IMR-90 (cell line): ENCODE data around the gene HS3ST1. TPM values are rescaled to one million over a fixed set of nuclear protein-coding genes. Genes with fewer than 3 reads are reported as not detected.

Source experiments
- ATAC-seq: fragments of 200-7000 bp; cut with Tn5 transposase; 2 replicates; pipeline ENCODE4 v1.9.1; 2020; ENCODE audit warnings: low read depth, mild to moderate bottlenecking, moderate library complexity
- BruUV-seq: library from RNA; stranded (reverse); fragments of 400-500 nt; replicated peaks from 2 replicates; lab custom pipeline; 2021; lab: Mats Ljungman, UMichigan
- CTCF ChIA-PET: fragments of 300-600 bp; formaldehyde crosslinking; extraction: SDS; loops from one replicate; lab custom pipeline; 2021; ENCODE audit warnings: antibody characterized with exemption; lab: Yijun Ruan, JAX
- POLR2A ChIA-PET: fragments of 300-600 bp; sonication (Branson Sonifier 250); formaldehyde crosslinking; loops from one replicate; lab custom pipeline; 2022; ENCODE audit warnings: antibody characterized with exemption; ENCODE audit not compliant: unreplicated experiment; lab: Charles Lee
- DNase-seq: peaks from one replicate; pipeline ENCODE4 v3.0.0; 2013
- H2AFZ ChIP-seq: replicated peaks from 2 replicates; pipeline ENCODE3; 2013; ENCODE audit warnings: low read length, mild to moderate bottlenecking; ENCODE audit not compliant: poor library complexity
- H2AK5ac ChIP-seq: 2 replicates; pipeline ENCODE4 v1.6.1; 2013; ENCODE audit warnings: low read depth, low read length, inconsistent platforms
- H2AK9ac ChIP-seq: replicated peaks from 2 replicates; pipeline ENCODE3; 2013; ENCODE audit warnings: mild to moderate bottlenecking, low read depth, low read length, moderate library complexity; ENCODE audit not compliant: poor library complexity
- H2BK120ac ChIP-seq: 2 replicates; pipeline ENCODE4 v1.6.1; 2013; ENCODE audit warnings: low read depth, low read length, inconsistent platforms
- H2BK15ac ChIP-seq: 3 replicates; pipeline ENCODE4 v1.6.1; 2013; ENCODE audit warnings: low read depth, low read length, inconsistent platforms
- H2BK20ac ChIP-seq: 2 replicates; pipeline ENCODE4 v1.6.1; 2013; ENCODE audit warnings: low read depth, mild to moderate bottlenecking, inconsistent platforms, low read length, moderate library complexity
- H2BK5ac ChIP-seq: 2 replicates; pipeline ENCODE4 v1.6.1; 2013; ENCODE audit warnings: mild to moderate bottlenecking, low read depth, low read length, inconsistent platforms; ENCODE audit not compliant: poor library complexity, severe bottlenecking
- H3K14ac ChIP-seq: replicated peaks from 2 replicates; pipeline ENCODE4 v1.6.1; 2013; ENCODE audit warnings: low read depth, low read length, inconsistent platforms
- H3K18ac ChIP-seq: 2 replicates; pipeline ENCODE4 v1.6.1; 2013; ENCODE audit warnings: low read depth, low read length, control low read depth
- H3K23ac ChIP-seq: 2 replicates; pipeline ENCODE4 v1.6.1; 2013; ENCODE audit warnings: low read depth, low read length, inconsistent platforms
- H3K27ac ChIP-seq: 2 replicates; pipeline ENCODE4 v1.5.1; 2013; ENCODE audit warnings: mild to moderate bottlenecking, control low read depth, low read length; ENCODE audit not compliant: insufficient read depth
- H3K27me3 ChIP-seq: 2 replicates; pipeline ENCODE4 v1.6.1; 2013; ENCODE audit warnings: low read length; ENCODE audit not compliant: control insufficient read depth, insufficient read depth
- H3K36me3 ChIP-seq: 2 replicates; pipeline ENCODE4 v1.6.1; 2013; ENCODE audit warnings: low read length, mixed read lengths; ENCODE audit not compliant: control insufficient read depth, insufficient read depth
- H3K4ac ChIP-seq: 2 replicates; pipeline ENCODE4 v1.6.1; 2013; ENCODE audit warnings: low read depth, low read length, inconsistent platforms
- H3K4me1 ChIP-seq: 2 replicates; pipeline ENCODE4 v1.6.1; 2013; ENCODE audit warnings: low read length, mixed read lengths; ENCODE audit not compliant: control insufficient read depth, insufficient read depth
- H3K4me2 ChIP-seq: 2 replicates; pipeline ENCODE4 v1.6.1; 2013; ENCODE audit warnings: low read depth, mild to moderate bottlenecking, control low read depth, low read length, moderate library complexity
- H3K4me3 ChIP-seq: 2 replicates; pipeline ENCODE4 v1.5.1; 2013; ENCODE audit warnings: low read depth, mild to moderate bottlenecking, control low read depth, low read length, moderate library complexity; ENCODE audit not compliant: insufficient read depth
- H3K56ac ChIP-seq: 2 replicates; pipeline ENCODE4 v1.6.1; 2013; ENCODE audit warnings: low read length, inconsistent platforms; ENCODE audit not compliant: insufficient read depth; ENCODE audit errors: extremely low read depth
- H3K79me1 ChIP-seq, 2 experiments: 2 replicates each; pipeline ENCODE4 v1.6.1; 2013; ENCODE audit warnings: low read length in 2 of 2, inconsistent platforms in 1 of 2, low read depth in 1 of 2
- H3K9ac ChIP-seq: 2 replicates; pipeline ENCODE4 v1.6.1; 2013; ENCODE audit warnings: low read depth, low read length, control low read depth
- H3K9me1 ChIP-seq: 2 replicates; pipeline ENCODE4 v1.6.1; 2013; ENCODE audit warnings: low read length, inconsistent platforms; ENCODE audit not compliant: insufficient read depth
- H3K9me3 ChIP-seq: 2 replicates; pipeline ENCODE4 v1.6.1; 2013; ENCODE audit warnings: low read length; ENCODE audit not compliant: control insufficient read depth, insufficient read depth
- H4K20me1 ChIP-seq: 2 replicates; pipeline ENCODE4 v1.6.1; 2013; ENCODE audit warnings: low read length, inconsistent platforms; ENCODE audit not compliant: insufficient read depth
- H4K5ac ChIP-seq: 2 replicates; pipeline ENCODE4 v1.6.1; 2013; ENCODE audit warnings: mild to moderate bottlenecking, low read depth, low read length, control low read depth
- H4K8ac ChIP-seq, 2 experiments: 2 replicates each; pipeline ENCODE4 v1.6.1; 2013; ENCODE audit warnings: low read depth in 2 of 2, low read length in 2 of 2, control low read depth in 1 of 2, inconsistent platforms in 1 of 2
- H4K91ac ChIP-seq: 2 replicates; pipeline ENCODE4 v1.6.1; 2013; ENCODE audit warnings: low read depth, low read length, inconsistent platforms; ENCODE audit not compliant: insufficient read depth
- BHLHE40 ChIP-seq: fragments of 150-350 bp; IDR thresholded peaks from 2 replicates; pipeline ENCODE4 v1.6.1; 2016; ENCODE audit warnings: mild to moderate bottlenecking, low read depth, low read length
- CEBPB ChIP-seq: IDR thresholded peaks from 2 replicates; pipeline ENCODE4 v1.6.1; 2012; ENCODE audit warnings: low read depth, low read length, improper control_type of control experiment
- CHD1 ChIP-seq: IDR thresholded peaks from 2 replicates; pipeline ENCODE4 v1.6.1; 2012; ENCODE audit warnings: low read depth, low read length, improper control_type of control experiment
- CTCF ChIP-seq: conservative IDR thresholded peaks from 2 replicates; pipeline ENCODE4 v1.5.1; 2012; ENCODE audit warnings: mild to moderate bottlenecking, low read depth, low read length, improper control_type of control experiment
- ELK1 ChIP-seq: fragments of 150-350 bp; IDR thresholded peaks from 2 replicates; pipeline ENCODE4 v1.6.1; 2016; ENCODE audit warnings: low read depth, mild to moderate bottlenecking, low read length, moderate library complexity, borderline replicate concordance
- FOS ChIP-seq: fragments of 150-350 bp; IDR thresholded peaks from 2 replicates; pipeline ENCODE4 v1.6.1; 2016; ENCODE audit warnings: low read depth, low read length
- MAFK ChIP-seq: IDR thresholded peaks from 2 replicates; pipeline ENCODE4 v1.6.1; 2012; ENCODE audit warnings: low read depth, low read length, improper control_type of control experiment
- MAZ ChIP-seq: IDR thresholded peaks from 2 replicates; pipeline ENCODE4 v1.6.1; 2012; ENCODE audit warnings: low read depth, mild to moderate bottlenecking, low read length, improper control_type of control experiment, moderate library complexity, borderline replicate concordance
- MXI1 ChIP-seq: IDR thresholded peaks from 2 replicates; pipeline ENCODE4 v1.6.1; 2012; ENCODE audit warnings: low read depth, mild to moderate bottlenecking, low read length, moderate library complexity, borderline replicate concordance
- NFE2L2 ChIP-seq: fragments of 150-350 bp; IDR thresholded peaks from 2 replicates; pipeline ENCODE4 v1.6.1; 2016; ENCODE audit warnings: low read depth, mild to moderate bottlenecking, low read length
- POLR2A ChIP-seq: IDR thresholded peaks from 2 replicates; pipeline ENCODE4 v1.6.1; 2012; ENCODE audit warnings: mild to moderate bottlenecking, low read depth, low read length
- RAD21 ChIP-seq: IDR thresholded peaks from 2 replicates; pipeline ENCODE4 v1.6.1; 2012; ENCODE audit warnings: low read length, improper control_type of control experiment
- RCOR1 ChIP-seq: IDR thresholded peaks from 2 replicates; pipeline ENCODE4 v1.6.1; 2012; ENCODE audit warnings: mild to moderate bottlenecking, low read length, improper control_type of control experiment; ENCODE audit not compliant: insufficient replicate concordance
- RFX5 ChIP-seq: IDR thresholded peaks from 2 replicates; pipeline ENCODE4 v1.8.0; 2012; ENCODE audit warnings: low read depth, mild to moderate bottlenecking, low read length, moderate library complexity
- SMC3 ChIP-seq: fragments of 150-350 bp; IDR thresholded peaks from 2 replicates; pipeline ENCODE4 v1.6.1; 2016; ENCODE audit warnings: low read depth, mild to moderate bottlenecking, antibody characterized with exemption, low read length, moderate library complexity
- USF2 ChIP-seq: fragments of 150-350 bp; IDR thresholded peaks from 2 replicates; pipeline ENCODE4 v1.6.1; 2017; ENCODE audit warnings: mild to moderate bottlenecking, antibody characterized with exemption, low read length, low read depth
- WGBS, 2 experiments: methylation state at CpG; one replicate each; pipeline versions ENCODE4 v1.1.5 to v1.1.7; 2013; ENCODE audit warnings: missing lambda C conversion rate in 2 of 2; ENCODE audit not compliant: insufficient read length in 1 of 2; ENCODE audit errors: extremely low coverage in 2 of 2; 5-methylcytosine and 5-hydroxymethylcytosine counted together
- dilution Hi-C: fragments of 300-500 bp; cut with HindIII; formaldehyde crosslinking; loops from one replicate; pipeline ENCODE4 v1.14.3; 2018; ENCODE audit warnings: low sequenced_read_pairs; ENCODE audit not compliant: unreplicated experiment
- in situ Hi-C: fragments of 300-500 bp; cut with MboI; formaldehyde crosslinking; loops from 3 replicates; pipeline ENCODE4 v1.14.3; 2019; ENCODE audit warnings: low sequenced_read_pairs, inconsistent platforms, mixed read lengths
- intact Hi-C: fragments of 100-400 bp; cut with micrococcal nuclease; formaldehyde crosslinking; loops from 2 replicates; pipeline ENCODE4 v1.10.0; 2022
- polyA plus RNA-seq, 3 experiments: library from polyadenylated mRNA; depleted of rRNA; stranded (reverse); fragments of >200 nt; gene quantifications; 2 replicates each; pipeline ENCODE4 v1.2.3, GENCODE V29; 2012; ENCODE audit warnings: low replicate concordance in 1 of 3
- total RNA-seq: library from RNA; depleted of rRNA; stranded (reverse); fragments of >200 nt; gene quantifications from 2 replicates; pipeline ENCODE4 v1.2.3, GENCODE V29; 2012

Gene HS3ST1
- total and polyA plus RNA-seq, 2 of the 4 experiments (the other 2 are of a cell fraction), result 0.09 TPM; not detected in 1

- Histone ChIP-seq H2BK120ac (no peak overlapping the region), H3K27me3 (no peaks in the 10 kb centered on the region), H4K5ac (no peak overlapping the region), H3K9me1 (no peaks in the 10 kb centered on the region), H2AK5ac (no peak overlapping the region), H4K91ac (no peak overlapping the region), H3K4me2 (no peak overlapping the region), H3K14ac (no peak overlapping the region), H2AFZ (no peak overlapping the region), H2BK20ac (no peak overlapping the region), H3K4ac (no peak overlapping the region), H2BK15ac (no peak overlapping the region), H3K9me3 (no peaks in the 10 kb centered on the region), H4K20me1 (no peaks in the 10 kb centered on the region), H3K9ac (no peak overlapping the region), H4K8ac (no peak overlapping the region), H3K18ac (no peak overlapping the region), H2AK9ac (no peak overlapping the region), H2BK5ac (no peak overlapping the region), H3K79me1 (no peaks in the 10 kb centered on the region), H3K4me1 (no peaks in the 10 kb centered on the region), H3K23ac (no peak overlapping the region), H3K56ac (no peak overlapping the region), H3K27ac (no peak overlapping the region), H3K36me3 (no peaks in the 10 kb centered on the region), H3K4me3 (no peak overlapping the region)
- ChIA-PET CTCF (no interaction called here), POLR2A (no interaction called here)
- WGBS, 2 experiments, result 63% methylated on average over 2 of the region's 3 CpGs; no CpG with 5 or more reads in 1 of the 2 experiments
- no peak for TF ChIP-seq BHLHE40
- TF ChIP-seq POLR2A, result no peak
- TF ChIP-seq RFX5, result no peak
- TF ChIP-seq FOS, result no peak
- no peak for TF ChIP-seq MXI1
- TF ChIP-seq NFE2L2, result no peak
- no peak for TF ChIP-seq MAZ
- TF ChIP-seq USF2, result no peak
- TF ChIP-seq ELK1, result no peak
- TF ChIP-seq MAFK, result no peak
- no peak for TF ChIP-seq CHD1
- TF ChIP-seq CEBPB, result no peak
- no peak for TF ChIP-seq RCOR1
- no peak for TF ChIP-seq RAD21
- TF ChIP-seq CTCF, result no peak
- no peak for TF ChIP-seq SMC3
- in situ Hi-C loops, result no loop called here
- dilution Hi-C loops, result no loop called here
- no TSS peak for BruUV-seq
- ATAC-seq (no peak), DNase-seq (no peak)
- intact Hi-C loops, result no loop called here
Observed at GRCh38 chr4:11438647-11439046, 10.0 kb upstream of the HS3ST1 start.
